HG03521 (cell line): ENCODE data around the gene EYS.
"Not testable (repeated sequence)": the region's sequence is repeated elsewhere in the genome, so short reads cannot be mapped to it uniquely, and the experiment has no call there.

Experiments used
- ATAC-seq: cut with Tn5 transposase; IDR thresholded peaks from one replicate; pipeline ENCODE4 v1.9.1; 2021; ENCODE audit warnings: mild to moderate bottlenecking, moderate library complexity; ENCODE audit not compliant: unreplicated experiment

The EYS gene

GRCh38 chr6:64505312-64505711 is 1201.7 kb downstream of the EYS start:
- no peak for ATAC-seq

GRCh38 chr6:64504503-64504902 is 1202.5 kb downstream of the EYS start:
- no peak for ATAC-seq

GRCh38 chr6:64502801-64503200 is 1204.2 kb downstream of the EYS start:
- ATAC-seq: no peak

- no peak for ATAC-seq
Observed at GRCh38 chr6:64497634-64498033, 1209.4 kb downstream of the EYS start.

- no peak for ATAC-seq
Observed at GRCh38 chr6:64489763-64490162, 1217.3 kb downstream of the EYS start.

GRCh38 chr6:64486578-64487351 is 1220.3 kb downstream of the EYS start:
- no peak for ATAC-seq

GRCh38 chr6:64483956-64484499 is 1223.0 kb downstream of the EYS start:
- ATAC-seq: no peak

- no peak for ATAC-seq
Observed at GRCh38 chr6:64482631-64483030, 1224.4 kb downstream of the EYS start.

GRCh38 chr6:64479134-64479533 is 1227.9 kb downstream of the EYS start:
- no peak for ATAC-seq

GRCh38 chr6:64477391-64477790 is 1229.6 kb downstream of the EYS start:
- no peak for ATAC-seq

- ATAC-seq: no peak
Observed at GRCh38 chr6:64476935-64477334, 1230.1 kb downstream of the EYS start.

GRCh38 chr6:64469405-64469804 is 1237.6 kb downstream of the EYS start:
- not testable (repeated sequence) for ATAC-seq

- ATAC-seq: no peak
Observed at GRCh38 chr6:64467656-64468055, 1239.4 kb downstream of the EYS start.

- ATAC-seq: no peak
Observed at GRCh38 chr6:64459411-64459944, 1247.5 kb downstream of the EYS start.

- ATAC-seq: not testable (repeated sequence)
Observed at GRCh38 chr6:64448101-64448500, 1258.9 kb downstream of the EYS start.

GRCh38 chr6:64445038-64445437 is 1262.0 kb downstream of the EYS start:
- no peak for ATAC-seq

GRCh38 chr6:64439274-64439673 is 1267.8 kb downstream of the EYS start:
- ATAC-seq: no peak

- no peak for ATAC-seq
Observed at GRCh38 chr6:64437996-64438395, 1269.0 kb downstream of the EYS start.

- ATAC-seq: no peak
Observed at GRCh38 chr6:64429926-64430325, 1277.1 kb downstream of the EYS start.

- ATAC-seq: no peak
Observed at GRCh38 chr6:64428186-64428585, 1278.8 kb downstream of the EYS start.

GRCh38 chr6:64415926-64416325 is 1291.1 kb downstream of the EYS start:
- ATAC-seq: no peak

GRCh38 chr6:64411226-64411625 is 1295.8 kb downstream of the EYS start:
- ATAC-seq: no peak
